Dendritic cell treated with granulocyte-macrophage colony-stimulating factor and Interleukin-4, amounts not matched to agents 40 ng/mL and 50 ng/mL, for 4 days (primary cell): ENCODE measurements around the gene MKRN2.
"Not testable (repeated sequence)": the region's sequence is repeated elsewhere in the genome, so short reads cannot be mapped to it uniquely, and the experiment has no call there.

Experiments used
- H3K27ac Mint-ChIP-seq: one replicate; pipeline ENCODE4 v1.8.0; 2022; ENCODE audit warnings: mild to moderate bottlenecking, mixed read lengths
- H3K27me3 Mint-ChIP-seq: one replicate; pipeline ENCODE4 v1.8.0; 2022; ENCODE audit warnings: mild to moderate bottlenecking, mixed read lengths
- H3K36me3 Mint-ChIP-seq: one replicate; pipeline ENCODE4 v1.8.0; 2022; ENCODE audit warnings: low read depth, mixed read lengths
- H3K4me1 Mint-ChIP-seq: one replicate; pipeline ENCODE4 v1.8.0; 2022; ENCODE audit warnings: low read depth, mixed read lengths
- H3K4me3 Mint-ChIP-seq: one replicate; pipeline ENCODE4 v1.8.0; 2022; ENCODE audit warnings: mild to moderate bottlenecking, moderate library complexity, mixed read lengths
- H3K9me3 Mint-ChIP-seq: one replicate; pipeline ENCODE4 v1.8.0; 2022; ENCODE audit warnings: mixed read lengths
- intact Hi-C: fragments of 100-400 bp; cut with micrococcal nuclease; formaldehyde crosslinking; loops from one replicate; pipeline ENCODE4 v1.15.0; 2022

MKRN2 gene

GRCh38 chr3:12536423-12536822 lies 20.5 kb upstream of the MKRN2 start:
- H3K4me1 Mint-ChIP-seq, result no peaks in the 10 kb centered on the region
- H3K9me3 Mint-ChIP-seq, result no peaks in the 10 kb centered on the region

GRCh38 chr3:12541625-12542024 lies 15.3 kb upstream of the MKRN2 start:
- Mint-ChIP-seq H3K36me3 (peaks cover 15% of the 10 kb centered on the region), H3K27ac (no peak overlapping the region), H3K9me3 (no peaks in the 10 kb centered on the region), H3K4me1 (no peaks in the 10 kb centered on the region), H3K4me3 (no peak overlapping the region), H3K27me3 (peaks cover 3% of the 10 kb centered on the region)
- intact Hi-C loops, result no loop called here

More at GRCh38 chr3:12536423-12536822, 20.5 kb upstream of the MKRN2 start:
- H3K27ac Mint-ChIP-seq, result no peak overlapping the region
- no peak overlapping the region for H3K4me3 Mint-ChIP-seq
- H3K36me3 Mint-ChIP-seq, result peaks cover 37% of the 10 kb centered on the region
- intact Hi-C loops, result no loop called here
- no peaks in the 10 kb centered on the region for H3K27me3 Mint-ChIP-seq

- H3K4me1 Mint-ChIP-seq, H3K4me3 Mint-ChIP-seq, H3K27me3 Mint-ChIP-seq, H3K27ac Mint-ChIP-seq, H3K9me3 Mint-ChIP-seq, intact Hi-C loops: not testable (repeated sequence)
- peaks cover 15% of the 10 kb centered on the region for H3K36me3 Mint-ChIP-seq
Observed at GRCh38 chr3:12543497-12543896, 13.4 kb upstream of the MKRN2 start.

DNA sequence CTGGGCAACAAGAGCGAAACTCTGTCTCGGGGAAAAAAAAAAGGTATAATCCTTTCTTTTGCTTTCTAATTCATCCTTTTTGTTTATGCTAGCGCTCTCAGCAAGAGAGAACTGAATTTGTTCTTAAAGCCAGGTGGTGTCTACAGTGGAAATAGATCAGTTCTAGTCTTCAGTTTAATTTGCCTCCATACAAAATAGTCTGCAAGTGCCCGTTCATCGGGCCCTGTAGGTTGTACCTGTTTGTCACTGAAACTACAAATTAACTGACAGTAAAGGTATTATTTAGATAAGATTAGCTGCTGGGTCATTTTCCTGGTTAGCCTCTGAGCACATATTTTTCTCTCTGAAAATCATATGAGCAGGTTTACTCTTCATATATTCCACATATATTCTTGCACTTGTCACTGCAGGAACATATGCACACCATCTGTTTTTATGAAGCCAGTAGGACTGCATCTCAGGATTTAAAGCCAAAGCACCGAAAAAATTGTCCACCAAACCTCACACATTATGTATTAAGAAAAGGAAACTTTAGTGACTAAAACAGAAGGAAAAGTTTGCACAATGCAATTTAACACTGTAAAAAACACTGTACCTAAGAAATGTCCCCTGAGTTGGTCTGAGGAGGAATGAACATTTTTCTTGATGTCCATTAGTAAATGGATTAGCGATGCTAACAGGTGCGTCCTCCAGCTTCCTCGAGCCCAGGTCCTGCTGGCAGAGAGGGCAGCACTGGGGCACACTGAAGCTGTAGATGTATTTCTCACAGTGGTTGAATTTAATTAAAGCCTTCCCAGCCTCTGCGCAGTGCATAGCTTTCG lies 12.0 kb upstream of the MKRN2 start:
- H3K36me3 Mint-ChIP-seq, result peaks cover 6% of the 10 kb centered on the region
- no peaks in the 10 kb centered on the region for H3K9me3 Mint-ChIP-seq
- intact Hi-C loops, result no loop called here
- H3K27ac Mint-ChIP-seq, result no peak overlapping the region
- H3K4me1 Mint-ChIP-seq, result no peaks in the 10 kb centered on the region
- no peak overlapping the region for H3K4me3 Mint-ChIP-seq
- H3K27me3 Mint-ChIP-seq, result peaks cover 3% of the 10 kb centered on the region

GRCh38 chr3:12545473-12545791 lies 11.5 kb upstream of the MKRN2 start, which contains the start of gene MKRN2OS:
Gene MKRN2OS, minus strand, starts transcription at chr3:12545499. Its CDS starts 35 bp downstream, at chr3:12545464.
- H3K27me3 Mint-ChIP-seq, result peaks cover 5% of the 10 kb centered on the region
- intact Hi-C loops, result no loop called here
- H3K4me1 Mint-ChIP-seq, result no peaks in the 10 kb centered on the region

DNA sequence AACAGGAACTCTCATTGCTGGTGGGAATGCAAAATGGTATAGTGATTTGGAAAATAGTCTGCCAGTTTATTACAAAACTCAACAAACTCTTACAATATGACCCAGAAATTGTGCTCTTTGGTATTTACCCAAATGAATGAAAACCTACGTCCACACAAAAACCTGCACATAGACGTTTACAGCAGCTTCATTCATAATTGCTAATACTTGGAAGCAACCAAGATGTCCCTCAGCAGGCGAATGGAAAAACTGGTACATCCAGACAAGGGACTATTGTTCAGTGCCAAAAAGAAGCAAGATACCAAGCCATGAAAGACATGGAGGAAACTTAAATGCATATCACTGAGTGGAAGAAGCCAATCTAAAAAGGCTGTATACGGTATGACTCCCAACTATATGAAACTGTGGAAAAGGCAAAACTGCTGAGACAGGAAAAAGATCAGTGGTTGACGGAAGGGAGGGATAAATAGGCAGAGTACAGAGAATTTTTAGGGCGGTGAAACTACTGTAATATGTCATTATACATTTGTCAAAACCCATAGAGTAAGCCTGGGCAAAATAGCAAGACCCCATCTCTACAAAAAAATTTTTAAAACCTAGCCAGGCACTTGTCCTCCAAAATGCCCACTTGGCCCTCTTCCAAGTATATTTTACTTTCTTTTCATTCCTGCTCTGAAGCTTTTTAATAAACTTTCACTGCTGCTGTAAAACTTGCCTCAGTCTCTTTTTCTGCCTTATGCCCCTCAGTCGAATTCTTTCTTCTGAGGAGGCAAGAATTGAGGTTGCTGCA lies 6.7 kb upstream of the MKRN2 start:
- Mint-ChIP-seq H3K36me3 (no peaks in the 10 kb centered on the region), H3K27me3 (peaks cover 32% of the 10 kb centered on the region), H3K4me3 (no peak overlapping the region), H3K4me1 (peaks cover 8% of the 10 kb centered on the region), H3K27ac (no peak overlapping the region), H3K9me3 (no peaks in the 10 kb centered on the region)
- intact Hi-C loops, result no loop called here

More at GRCh38 chr3:12545473-12545791, 11.5 kb upstream of the MKRN2 start, which contains the start of gene MKRN2OS:
- no peak within 1 kb of the TSS for H3K4me3 Mint-ChIP-seq
- no peak within 1 kb of the TSS for H3K27ac Mint-ChIP-seq
- H3K9me3 Mint-ChIP-seq, result no peaks in the 10 kb centered on the region
- H3K36me3 Mint-ChIP-seq, result peaks cover 6% of the 10 kb centered on the region

DNA sequence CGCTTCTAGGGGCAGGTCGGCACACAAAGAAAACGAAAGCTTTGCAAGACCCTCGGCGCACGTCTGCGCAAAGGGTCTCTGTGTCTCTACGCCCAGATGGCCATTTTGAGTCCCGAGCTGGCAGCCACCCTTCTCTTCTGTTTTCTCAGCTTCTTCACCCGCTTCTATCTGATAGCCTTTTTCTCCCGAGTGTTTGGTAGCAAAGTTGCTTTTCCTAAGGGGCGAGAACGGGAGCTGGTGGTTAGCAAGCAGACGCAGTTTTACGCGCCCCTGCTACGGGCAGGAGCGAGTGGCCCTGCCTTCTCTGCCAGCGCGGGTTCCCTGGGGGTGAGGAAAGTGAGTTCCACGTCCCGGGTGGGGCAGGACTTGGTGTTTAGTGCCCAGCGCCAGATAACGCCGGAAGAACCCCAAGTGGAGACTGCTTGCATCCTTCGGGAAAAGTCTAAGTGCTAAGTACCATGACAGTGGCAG lies 2.9 kb upstream of the MKRN2 start:
- peaks cover 12% of the 10 kb centered on the region for H3K36me3 Mint-ChIP-seq
- H3K27ac Mint-ChIP-seq, result peak overlapping the region; percentile 62
- peak overlapping the region; percentile 73 for H3K4me3 Mint-ChIP-seq
- intact Hi-C loops, result no loop called here
- H3K9me3 Mint-ChIP-seq, result no peaks in the 10 kb centered on the region
- H3K4me1 Mint-ChIP-seq, result peaks cover 31% of the 10 kb centered on the region
- H3K27me3 Mint-ChIP-seq, result peaks cover 32% of the 10 kb centered on the region

GRCh38 chr3:12556314-12556689 lies 585 bp upstream of the MKRN2 start:
- H3K9me3 Mint-ChIP-seq, result no peaks in the 10 kb centered on the region
- H3K4me1 Mint-ChIP-seq, result peaks cover 50% of the 10 kb centered on the region

DNA sequence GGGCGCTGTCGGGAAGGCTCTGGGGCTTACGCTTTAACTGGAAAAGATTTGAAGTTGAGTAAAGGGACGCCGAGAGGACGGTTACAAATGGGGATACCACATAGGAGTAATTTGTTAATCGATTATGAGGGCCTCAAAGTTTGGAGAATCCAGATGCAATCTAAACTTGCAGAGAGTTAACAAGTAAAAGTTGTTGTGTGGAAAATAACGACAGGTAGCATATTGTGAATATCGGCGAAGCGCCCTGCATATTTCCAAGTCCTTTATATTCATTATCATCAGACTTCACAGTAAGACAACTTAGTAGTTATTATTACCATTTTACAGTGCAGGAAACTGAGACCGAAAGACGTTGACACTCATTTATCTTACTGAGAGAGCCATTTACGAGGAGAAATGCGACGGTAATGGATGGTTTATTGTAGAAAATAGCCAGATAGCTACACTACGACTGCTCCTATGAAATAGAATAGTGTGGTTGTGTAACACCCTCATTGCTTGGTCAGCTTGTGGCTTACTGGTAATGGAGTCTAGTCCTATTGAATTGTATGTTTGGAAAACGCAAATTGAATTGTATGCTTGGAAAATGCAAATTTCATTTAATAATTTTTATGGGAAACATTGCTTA lies 700 bp downstream of the MKRN2 start:
- peaks cover 12% of the 10 kb centered on the region for H3K36me3 Mint-ChIP-seq
- peaks cover 57% of the 10 kb centered on the region for H3K4me1 Mint-ChIP-seq
- peak overlapping the region; percentile 85 for H3K4me3 Mint-ChIP-seq
- peaks cover 17% of the 10 kb centered on the region for H3K27me3 Mint-ChIP-seq
- H3K27ac Mint-ChIP-seq, result peak overlapping the region; percentile 89
- no peaks in the 10 kb centered on the region for H3K9me3 Mint-ChIP-seq
- intact Hi-C loops, result loop anchor here (2.0 kb wide), 1 partner anchor 107 kb away; the partner anchor contains the start of gene RAF1

More at GRCh38 chr3:12556314-12556689, 585 bp upstream of the MKRN2 start:
- peak overlapping the region; percentile 89 for H3K27ac Mint-ChIP-seq
- peaks cover 24% of the 10 kb centered on the region for H3K27me3 Mint-ChIP-seq
- peaks cover 12% of the 10 kb centered on the region for H3K36me3 Mint-ChIP-seq
- peak overlapping the region; percentile 85 for H3K4me3 Mint-ChIP-seq
- intact Hi-C loops, result loop anchor here (2.0 kb wide), 1 partner anchor 108 kb away; the partner anchor contains the start of gene RAF1

GRCh38 chr3:12558706-12559105 lies 1.8 kb downstream of the MKRN2 start:
- no peak overlapping the region for H3K4me3 Mint-ChIP-seq
- H3K27ac Mint-ChIP-seq, result no peak overlapping the region
- intact Hi-C loops, result no loop called here
- no peaks in the 10 kb centered on the region for H3K9me3 Mint-ChIP-seq
- peaks cover 12% of the 10 kb centered on the region for H3K36me3 Mint-ChIP-seq
- peaks cover 12% of the 10 kb centered on the region for H3K27me3 Mint-ChIP-seq
- H3K4me1 Mint-ChIP-seq, result peaks cover 56% of the 10 kb centered on the region

- Mint-ChIP-seq H3K36me3 (peaks cover 14% of the 10 kb centered on the region), H3K9me3 (no peaks in the 10 kb centered on the region), H3K4me3 (no peak overlapping the region), H3K27ac (no peak overlapping the region), H3K27me3 (peaks cover 9% of the 10 kb centered on the region), H3K4me1 (peaks cover 53% of the 10 kb centered on the region)
- intact Hi-C loops, result no loop called here
Observed at GRCh38 chr3:12559520-12559919, 2.6 kb downstream of the MKRN2 start.

DNA sequence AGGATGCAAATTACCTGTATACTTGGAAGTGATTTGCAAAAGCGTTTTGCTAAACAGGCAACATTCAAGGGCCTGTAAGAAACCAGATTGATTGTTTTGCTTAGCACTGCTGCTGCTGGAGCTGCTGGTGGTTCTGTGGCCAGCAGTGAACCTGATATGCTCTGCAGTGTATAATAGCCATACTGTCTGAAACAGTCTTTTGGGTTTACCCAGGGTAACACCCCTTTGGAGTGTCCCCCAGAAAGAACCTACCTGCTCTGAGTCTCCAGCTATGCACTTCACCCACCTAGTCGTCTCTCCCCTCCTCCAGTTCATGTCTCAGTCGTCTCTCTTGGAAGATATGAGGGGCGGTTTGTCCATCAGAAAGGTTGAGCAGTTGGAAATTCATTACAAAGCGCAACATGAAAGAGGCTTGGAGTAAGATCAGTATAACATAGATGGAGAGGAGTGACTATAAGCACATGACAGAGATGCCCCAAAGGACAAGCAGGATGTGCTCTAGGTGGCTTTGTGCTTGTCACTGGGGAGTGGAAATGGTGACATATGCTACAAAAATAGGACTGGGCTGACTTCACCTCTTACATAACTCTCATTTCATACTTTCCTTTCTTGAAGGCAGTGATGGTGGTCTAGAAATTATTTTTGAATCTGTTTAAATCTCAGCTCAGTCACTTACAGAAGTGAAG lies 3.8 kb downstream of the MKRN2 start:
- peaks cover 2% of the 10 kb centered on the region for H3K27me3 Mint-ChIP-seq
- peaks cover 23% of the 10 kb centered on the region for H3K36me3 Mint-ChIP-seq
- H3K27ac Mint-ChIP-seq, result no peak overlapping the region
- no peak overlapping the region for H3K4me3 Mint-ChIP-seq
- intact Hi-C loops, result no loop called here
- H3K4me1 Mint-ChIP-seq, result peaks cover 57% of the 10 kb centered on the region
- H3K9me3 Mint-ChIP-seq, result peaks cover under 1% of the 10 kb centered on the region

GRCh38 chr3:12561397-12561796 lies 4.5 kb downstream of the MKRN2 start:
- no peak overlapping the region for H3K4me3 Mint-ChIP-seq
- no peak overlapping the region for H3K27ac Mint-ChIP-seq
- peaks cover 27% of the 10 kb centered on the region for H3K36me3 Mint-ChIP-seq
- intact Hi-C loops, result no loop called here
- H3K4me1 Mint-ChIP-seq, result peaks cover 49% of the 10 kb centered on the region
- H3K27me3 Mint-ChIP-seq, result no peaks in the 10 kb centered on the region
- peaks cover 8% of the 10 kb centered on the region for H3K9me3 Mint-ChIP-seq
